ENCODE results near the gene AKR1B1.

AKR1B1 gene

DNA sequence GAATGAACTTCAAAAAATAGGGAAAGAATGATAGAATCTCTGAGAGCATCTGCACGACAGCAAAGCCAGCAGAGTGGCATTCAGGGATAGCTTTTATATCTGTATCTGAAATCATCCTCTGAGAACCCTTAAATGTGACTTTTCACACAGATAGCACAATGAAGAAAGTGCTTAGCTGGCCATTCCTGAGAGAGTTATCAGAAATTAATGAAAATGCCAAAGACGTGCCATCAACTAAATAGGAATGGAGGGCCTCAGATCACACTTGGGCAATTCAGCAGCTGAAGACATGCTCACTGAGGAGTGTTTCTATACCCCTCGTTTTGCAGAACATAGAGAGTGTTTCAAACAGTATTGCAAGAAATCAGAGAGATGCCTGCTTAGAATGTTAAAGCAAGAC, 51.6 kb downstream of the AKR1B1 start:
- no peak for DNase-seq

DNA sequence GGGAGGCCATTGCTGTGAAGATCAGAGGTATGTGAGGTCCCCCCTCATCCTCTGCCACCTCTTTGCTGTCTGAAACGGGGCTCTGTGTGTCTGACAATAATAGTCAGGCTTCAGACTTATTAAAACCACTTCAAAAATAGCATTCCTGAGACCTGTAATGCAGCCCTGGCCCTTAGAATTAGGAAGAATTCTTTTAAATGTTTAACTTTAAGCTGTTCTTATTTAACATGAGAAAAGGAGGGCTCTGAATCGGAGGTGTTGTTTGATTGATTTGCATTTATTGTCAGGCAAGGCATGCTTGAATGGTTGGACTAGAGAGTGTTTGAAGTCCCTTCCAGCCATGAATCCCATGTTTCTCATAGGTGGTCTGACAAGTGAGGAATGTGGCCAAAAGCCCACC, 52.5 kb downstream of the AKR1B1 start:
- no peak for DNase-seq

DNA sequence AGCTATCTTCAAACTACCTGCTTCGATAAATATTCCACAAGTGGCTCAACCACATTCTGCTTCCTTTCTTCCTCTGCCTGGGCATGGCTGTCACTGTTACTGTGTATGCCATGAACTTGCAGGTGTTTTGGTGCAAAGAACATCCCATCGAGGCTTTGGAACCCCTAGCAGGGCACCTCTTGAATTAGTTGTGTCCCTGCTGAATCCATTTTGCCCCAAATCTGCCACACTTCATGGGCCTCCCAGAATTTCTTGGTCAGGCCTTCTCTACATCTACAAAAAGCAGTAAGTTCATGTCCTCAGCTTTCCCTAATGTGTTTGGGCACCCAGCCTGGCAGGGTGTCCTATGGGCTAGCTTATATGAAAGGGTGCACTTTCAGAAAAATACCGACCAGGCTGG, 53.6 kb downstream of the AKR1B1 start:
- DNase-seq, result no peak

DNA sequence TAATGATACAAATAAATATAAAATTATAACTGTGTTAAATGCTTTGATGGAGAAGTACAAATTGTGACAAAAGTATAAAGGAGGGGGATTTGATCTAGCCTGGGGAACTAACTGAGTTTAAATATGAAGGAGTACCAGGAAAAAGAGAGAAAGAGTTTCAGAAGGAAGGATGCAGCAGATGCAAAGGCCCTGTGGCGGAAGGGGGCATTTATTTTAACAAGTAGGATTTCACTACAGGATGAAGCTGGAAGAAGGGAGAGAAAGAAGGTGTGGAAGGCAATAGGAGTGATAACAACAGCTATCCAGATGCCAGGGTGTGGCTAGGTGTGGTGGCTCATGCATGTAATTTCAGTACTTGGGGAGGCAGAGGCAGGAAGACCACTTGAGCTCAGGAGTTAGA, 55.8 kb downstream of the AKR1B1 start:
- no peak for DNase-seq

DNA sequence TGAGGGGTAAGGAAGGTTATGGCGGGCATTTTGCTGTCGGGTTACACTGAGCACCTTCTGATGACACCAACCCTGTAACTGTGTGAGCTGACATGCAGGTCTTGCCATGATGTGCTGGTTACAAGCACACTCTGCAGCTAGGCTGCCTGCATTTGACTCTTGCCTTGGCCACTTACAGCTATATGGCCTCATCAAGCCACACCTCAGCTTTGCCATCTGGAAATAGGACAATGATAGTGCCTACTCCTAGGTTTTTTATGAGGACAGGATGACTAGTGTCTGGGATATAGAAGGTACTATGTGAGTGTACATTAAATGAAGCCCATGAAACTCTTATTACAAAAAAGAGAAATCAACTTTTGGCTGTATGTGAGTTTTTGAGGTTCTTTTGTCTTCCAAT, 58.0 kb downstream of the AKR1B1 start:
- DNase-seq, result no peak

DNA sequence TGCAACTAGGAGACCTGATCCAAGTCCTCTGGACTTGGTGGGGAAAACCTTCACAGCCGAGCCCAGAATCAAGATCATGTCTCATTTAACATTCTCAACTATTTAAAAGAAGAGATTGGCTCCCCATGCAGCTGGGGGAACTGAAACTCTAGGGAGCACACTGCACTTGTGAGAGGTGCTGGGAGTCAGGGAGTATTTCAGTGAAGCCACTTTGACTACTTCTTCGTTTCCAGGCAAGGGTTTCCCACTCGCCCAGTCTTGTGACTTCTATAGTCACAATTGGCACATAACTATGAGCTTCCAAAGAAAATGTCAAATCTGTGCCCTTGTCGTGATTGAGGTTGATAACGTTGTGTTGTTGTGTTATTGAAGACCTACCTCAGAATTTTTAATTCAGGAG, 62.9 kb downstream of the AKR1B1 start:
- no peak for DNase-seq

DNA sequence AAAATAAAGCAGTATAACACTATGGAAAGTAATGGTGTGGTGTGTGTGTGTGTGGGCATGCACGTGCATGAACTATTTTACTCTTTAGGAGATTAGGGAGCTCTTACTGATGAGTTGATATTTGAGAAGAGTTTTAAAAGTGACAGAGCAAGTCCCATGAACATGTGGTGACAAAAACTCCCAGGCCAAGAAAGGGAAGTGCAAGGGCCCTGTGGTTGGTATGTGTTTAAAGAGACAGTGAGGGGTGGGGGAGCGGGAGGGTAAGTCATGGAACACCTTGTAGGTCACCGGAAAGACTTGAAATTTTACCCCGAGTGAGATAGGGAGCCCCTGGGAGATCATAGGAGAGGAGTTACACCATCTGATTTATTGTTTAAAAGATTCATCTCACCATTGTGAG, 63.3 kb downstream of the AKR1B1 start:
- no peak for DNase-seq

DNA sequence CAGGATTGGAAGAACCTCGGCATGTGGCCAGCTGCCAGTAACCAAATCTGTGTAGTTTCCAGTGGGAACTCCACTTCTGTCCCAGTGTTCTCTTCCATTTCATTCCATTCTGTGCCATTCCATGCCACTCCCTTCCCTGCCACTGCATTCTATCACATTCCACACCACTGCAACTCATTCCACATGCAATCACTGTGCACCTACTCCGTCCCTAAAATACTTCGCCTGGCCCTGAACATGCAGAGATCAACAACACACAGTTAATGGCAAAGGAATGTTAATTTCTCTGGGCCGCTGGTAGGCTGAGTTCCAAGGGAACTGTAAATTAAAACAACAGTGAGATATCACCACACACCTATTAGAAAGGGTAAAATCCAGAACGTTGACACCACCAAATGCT, 64.8 kb downstream of the AKR1B1 start:
- DNase-seq, result no peak

Data from effector CD4-positive, alpha-beta T cell (primary cell).